Measurements from ENCODE around the gene NSUN3. TPM values are rescaled to one million over a fixed set of nuclear protein-coding genes. Genes with fewer than 3 reads are reported as not detected.

Gene NSUN3
- total RNA-seq, 1 donor from 2014 or later: 18.0 TPM

DNA sequence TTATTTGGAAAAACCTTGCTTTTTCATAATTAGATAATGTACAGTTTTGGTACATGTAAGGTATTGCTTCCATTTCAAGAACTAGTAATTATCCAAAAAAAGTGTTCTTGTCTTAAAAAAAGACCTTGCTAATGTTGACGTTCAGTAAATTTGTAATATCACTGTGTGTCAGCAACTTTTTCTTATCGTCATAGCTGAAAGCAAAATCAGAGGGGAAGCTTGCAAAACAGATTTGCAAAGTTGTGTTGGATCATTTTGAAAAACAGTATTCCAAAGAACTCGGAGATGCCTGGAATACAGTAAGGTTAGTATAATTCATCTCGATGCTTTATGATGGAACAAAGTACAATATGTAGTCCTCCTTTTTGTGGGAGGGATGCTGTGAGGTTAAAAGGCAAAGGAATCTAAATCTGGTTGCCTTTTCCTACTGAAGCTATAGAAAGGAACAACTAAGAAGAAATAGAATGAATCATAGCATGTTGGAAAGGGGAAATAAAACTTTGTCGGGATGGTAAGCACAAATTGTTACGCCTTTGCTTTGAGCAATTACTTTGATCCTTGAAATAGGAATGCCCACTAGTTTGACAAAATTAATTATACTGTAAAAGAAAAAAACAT is 1.5 kb downstream of the NSUN3 start:
- H3K36me3 ChIP-seq: peaks cover 9% of the 10 kb centered on the region
- TF ChIP-seq, protein P1, sequence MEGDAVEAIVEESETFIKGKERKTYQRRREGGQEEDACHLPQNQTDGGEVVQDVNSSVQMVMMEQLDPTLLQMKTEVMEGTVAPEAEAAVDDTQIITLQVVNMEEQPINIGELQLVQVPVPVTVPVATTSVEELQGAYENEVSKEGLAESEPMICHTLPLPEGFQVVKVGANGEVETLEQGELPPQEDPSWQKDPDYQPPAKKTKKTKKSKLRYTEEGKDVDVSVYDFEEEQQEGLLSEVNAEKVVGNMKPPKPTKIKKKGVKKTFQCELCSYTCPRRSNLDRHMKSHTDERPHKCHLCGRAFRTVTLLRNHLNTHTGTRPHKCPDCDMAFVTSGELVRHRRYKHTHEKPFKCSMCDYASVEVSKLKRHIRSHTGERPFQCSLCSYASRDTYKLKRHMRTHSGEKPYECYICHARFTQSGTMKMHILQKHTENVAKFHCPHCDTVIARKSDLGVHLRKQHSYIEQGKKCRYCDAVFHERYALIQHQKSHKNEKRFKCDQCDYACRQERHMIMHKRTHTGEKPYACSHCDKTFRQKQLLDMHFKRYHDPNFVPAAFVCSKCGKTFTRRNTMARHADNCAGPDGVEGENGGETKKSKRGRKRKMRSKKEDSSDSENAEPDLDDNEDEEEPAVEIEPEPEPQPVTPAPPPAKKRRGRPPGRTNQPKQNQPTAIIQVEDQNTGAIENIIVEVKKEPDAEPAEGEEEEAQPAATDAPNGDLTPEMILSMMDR (IDR thresholded peaks at IDR 0.05): no peak
- no peak for ATAC-seq
- H3K9me3 ChIP-seq: no peaks in the 10 kb centered on the region
- peaks cover 33% of the 10 kb centered on the region for H3K4me1 ChIP-seq
- DNase-seq: no peak
- peak overlapping the region; percentile 64 for H3K4me3 ChIP-seq
- H3K27ac ChIP-seq: peak overlapping the region; percentile 92
- no peaks in the 10 kb centered on the region for H3K27me3 ChIP-seq (ENCODE audit: low read depth)
- intact Hi-C loops (cut with DNase I): no loop called here

DNA sequence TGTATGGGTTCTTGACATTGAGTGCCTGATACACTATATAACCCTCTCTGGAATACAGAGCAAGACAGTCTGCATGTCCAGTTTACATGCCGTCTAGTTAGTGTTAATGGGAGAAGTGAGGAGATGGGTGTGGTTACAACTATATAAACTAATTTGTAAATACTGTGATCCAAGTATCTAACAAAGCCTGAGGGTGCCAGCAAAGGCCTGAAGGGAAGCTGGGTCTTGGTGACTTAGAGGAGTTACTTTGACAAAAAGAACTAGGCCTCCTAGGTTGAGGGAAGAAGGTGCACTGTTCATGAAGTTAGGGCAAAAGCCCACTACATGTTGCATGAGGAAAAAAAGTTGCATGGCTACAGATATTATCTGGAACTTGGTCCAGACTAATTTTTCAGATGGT is 2.3 kb downstream of the NSUN3 start:
- H3K4me3 ChIP-seq: no peak overlapping the region
- ATAC-seq (no peak), DNase-seq (no peak)
- TF ChIP-seq, protein P1 (IDR thresholded peaks at IDR 0.05): no peak
- H3K36me3 ChIP-seq: peaks cover 5% of the 10 kb centered on the region
- peaks cover 33% of the 10 kb centered on the region for H3K4me1 ChIP-seq
- intact Hi-C loops (cut with DNase I): no loop called here
- no peak overlapping the region for H3K27ac ChIP-seq
- H3K27me3 ChIP-seq (ENCODE audit: low read depth): no peaks in the 10 kb centered on the region
- no peaks in the 10 kb centered on the region for H3K9me3 ChIP-seq

DNA sequence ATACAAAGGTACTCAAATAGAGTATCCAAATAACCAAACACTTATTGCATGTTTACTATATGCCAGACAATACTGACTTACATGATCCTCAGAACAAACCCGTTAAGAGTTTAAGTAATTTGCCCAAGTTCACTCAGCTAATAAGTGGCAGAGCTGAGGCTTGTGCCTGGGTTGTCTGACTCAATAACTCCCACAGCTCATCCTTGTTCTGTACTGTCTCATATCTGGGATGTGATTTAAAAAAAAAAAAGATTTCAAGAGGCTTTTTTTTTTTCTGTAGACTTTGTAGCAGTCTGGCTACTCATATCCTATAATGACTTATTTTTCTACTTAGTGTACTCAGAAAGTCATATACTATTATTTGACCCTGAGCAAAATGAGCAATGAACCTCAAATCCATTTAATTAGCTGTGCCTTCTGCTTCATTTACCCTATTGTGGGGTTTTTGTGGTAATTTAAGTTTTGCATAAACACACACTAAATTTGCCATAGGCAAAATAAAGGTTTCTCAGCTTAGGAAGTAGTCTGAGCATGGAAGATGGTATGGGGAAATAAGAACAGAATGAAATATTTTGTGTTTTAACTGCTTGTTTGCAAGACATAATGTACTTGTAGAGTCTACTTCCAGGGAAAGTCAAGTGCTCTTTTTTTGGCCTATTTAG is 3.1 kb downstream of the NSUN3 start:
- Histone ChIP-seq H3K27me3 (ENCODE audit: low read depth) (no peaks in the 10 kb centered on the region), H3K36me3 (no peaks in the 10 kb centered on the region), H3K4me3 (no peak overlapping the region), H3K27ac (no peak overlapping the region), H3K9me3 (no peaks in the 10 kb centered on the region), H3K4me1 (peaks cover 33% of the 10 kb centered on the region)
- ATAC-seq: no peak
- TF ChIP-seq, protein P1 (IDR thresholded peaks at IDR 0.05): no peak
- intact Hi-C loops (cut with DNase I): no loop called here
- no peak for DNase-seq

DNA sequence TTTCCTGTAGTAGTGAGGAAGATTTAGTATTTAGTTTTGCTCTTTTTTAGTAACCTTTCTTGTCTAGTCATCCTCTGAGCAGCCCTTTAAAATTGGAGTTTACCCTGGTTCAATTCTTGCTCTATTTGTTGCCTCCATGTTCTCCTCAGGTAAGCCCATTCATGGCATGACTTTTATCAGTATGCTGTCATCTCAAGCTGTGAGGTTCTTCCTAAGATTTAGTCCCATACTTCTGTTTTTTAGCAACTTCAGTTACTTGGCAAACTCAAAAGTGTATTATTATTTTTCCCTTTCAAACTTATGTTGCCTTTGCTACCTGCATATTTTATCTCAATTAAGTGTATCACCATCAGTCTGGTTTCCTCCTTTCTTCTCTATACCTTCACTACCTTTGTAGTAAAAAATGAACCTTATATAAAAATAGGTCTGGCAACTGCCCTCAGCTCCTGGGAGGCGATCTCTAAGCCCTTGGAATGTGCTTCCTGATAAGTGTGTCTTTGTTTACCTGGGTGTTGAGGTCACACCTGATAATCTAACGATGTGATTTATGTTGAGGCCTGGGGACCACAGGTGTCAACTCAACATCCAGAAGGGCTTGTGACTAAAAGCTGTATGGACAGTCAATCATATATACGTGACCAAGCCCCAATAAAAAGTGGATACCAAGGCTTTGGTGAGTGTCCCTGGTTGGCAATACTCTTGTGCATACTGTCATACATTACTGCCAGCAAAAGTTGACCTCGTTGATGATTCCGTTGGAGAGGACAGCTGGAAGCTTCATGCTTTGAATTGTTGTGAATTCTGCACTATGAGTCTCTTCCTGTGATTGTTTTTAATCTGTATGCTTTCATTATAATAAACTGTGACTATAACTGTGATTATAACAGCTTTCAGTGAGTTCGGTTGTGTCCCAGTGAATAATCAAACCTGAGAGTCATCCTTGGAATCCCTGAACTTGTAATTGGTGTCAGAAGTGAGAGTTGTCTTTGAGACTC is 3.9 kb downstream of the NSUN3 start:
- no peak overlapping the region for H3K4me3 ChIP-seq
- no peaks in the 10 kb centered on the region for H3K9me3 ChIP-seq
- no peak for ATAC-seq
- TF ChIP-seq, protein P1 (IDR thresholded peaks at IDR 0.05): no peak
- intact Hi-C loops (cut with DNase I): no loop called here
- DNase-seq: no peak
- H3K27me3 ChIP-seq (ENCODE audit: low read depth): no peaks in the 10 kb centered on the region
- H3K4me1 ChIP-seq: peaks cover 29% of the 10 kb centered on the region
- no peak overlapping the region for H3K27ac ChIP-seq
- H3K36me3 ChIP-seq: peaks cover 5% of the 10 kb centered on the region

DNA sequence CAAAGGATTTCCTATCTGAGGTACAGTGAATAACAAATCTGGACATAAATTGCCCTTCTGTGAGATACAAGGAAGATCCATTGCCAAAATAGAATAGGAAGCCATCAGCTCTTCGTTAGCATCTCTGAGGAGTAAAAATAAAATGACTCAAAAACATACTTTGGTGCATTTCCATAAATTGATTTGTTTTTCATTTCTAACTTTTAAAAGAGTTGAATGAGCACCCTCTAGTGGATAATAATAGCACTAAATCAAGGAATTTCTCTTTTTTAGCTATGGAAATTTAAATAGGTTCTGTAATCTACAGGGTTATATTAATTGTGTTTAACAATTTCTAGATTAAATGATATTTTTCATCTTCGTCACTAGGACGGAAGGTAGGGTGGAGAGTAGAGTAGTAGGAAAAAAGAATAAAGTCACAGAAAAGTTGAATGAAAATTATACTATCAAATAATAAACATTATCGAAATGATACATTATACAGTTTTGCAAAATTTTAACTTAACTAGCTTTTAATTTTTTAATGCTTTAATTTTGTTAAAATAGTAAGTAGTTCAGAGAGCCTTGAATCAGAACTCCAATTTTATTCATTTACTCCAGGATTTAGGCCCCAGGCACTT is 6.4 kb downstream of the NSUN3 start:
- H3K27me3 ChIP-seq (ENCODE audit: low read depth): no peaks in the 10 kb centered on the region
- ATAC-seq (no peak), DNase-seq (no peak)
- TF ChIP-seq, protein P1 (IDR thresholded peaks at IDR 0.05): peak; percentile 63
- no peaks in the 10 kb centered on the region for H3K9me3 ChIP-seq
- H3K4me3 ChIP-seq: no peak overlapping the region
- H3K36me3 ChIP-seq: peaks cover 10% of the 10 kb centered on the region
- intact Hi-C loops (cut with DNase I): no loop called here
- H3K4me1 ChIP-seq: peaks cover 16% of the 10 kb centered on the region
- no peak overlapping the region for H3K27ac ChIP-seq
